HEK293 (cell line): Measurements from ENCODE around the gene CIB1.

Source experiments
- CTCF ChIA-PET: fragments of 350-600 bp; formaldehyde crosslinking; extraction: SDS; loops from one replicate; lab custom pipeline; 2021; ENCODE audit warnings: antibody characterized with exemption; lab: Yijun Ruan, JAX
- POLR2A ChIA-PET: fragments of 300-600 bp; formaldehyde crosslinking; extraction: SDS; loops from one replicate; lab custom pipeline; 2020; ENCODE audit warnings: antibody characterized with exemption, inconsistent platforms; lab: Yijun Ruan, JAX
- H3K27ac ChIP-seq: fragments of 200-500 bp; sonication (Bioruptor generic); 2 replicates; pipeline ENCODE4 v1.5.1; 2014; ENCODE audit warnings: low read depth, low read length, control low read depth, inconsistent platforms; ENCODE audit errors: extremely low read depth
- H3K36me3 ChIP-seq, 2 experiments: fragments of 200-500 bp in 1 of 2; sonication (Bioruptor generic) in 1 of 2; 1 replicate in 1 of 2; 2 replicates in 1 of 2; pipeline ENCODE4 v1.5.1; 2014 to 2017; ENCODE audit warnings: inconsistent platforms in 2 of 2, low read length in 2 of 2; ENCODE audit not compliant: control insufficient read depth in 2 of 2, insufficient read depth in 1 of 2
- H3K4me1 ChIP-seq: fragments of 200-500 bp; sonication (Bioruptor generic); 2 replicates; pipeline ENCODE4 v1.5.1; 2014; ENCODE audit warnings: mild to moderate bottlenecking, low read length, inconsistent platforms; ENCODE audit not compliant: control insufficient read depth, insufficient read depth
- H3K4me3 ChIP-seq: 2 replicates; pipeline ENCODE4 v1.5.1; 2011; ENCODE audit warnings: low read depth, mild to moderate bottlenecking, control low read depth, low read length, moderate library complexity
- H3K9me3 ChIP-seq: fragments of 200-500 bp; sonication (Bioruptor generic); 2 replicates; pipeline ENCODE4 v1.5.1; 2014; ENCODE audit warnings: low read depth, low read length, inconsistent platforms; ENCODE audit not compliant: control insufficient read depth, insufficient read depth
- GLI4 ChIP-seq: fragments of 450-650 bp; formaldehyde crosslinking; IDR thresholded peaks from 2 replicates; pipeline ENCODE4 v1.5.1; 2016; ENCODE audit warnings: missing biosample characterization, missing genetic modification characterization
- REPIN1 ChIP-seq: fragments of 450-650 bp; formaldehyde crosslinking; IDR thresholded peaks from 2 replicates; pipeline ENCODE4 v1.5.1; 2017; ENCODE audit warnings: missing biosample characterization, missing genetic modification characterization, low read depth
- TRIM28 ChIP-seq: IDR thresholded peaks from 2 replicates; pipeline ENCODE4 v1.6.1; 2011; ENCODE audit warnings: low read length, control low read depth, borderline replicate concordance
- ZBTB7A ChIP-seq: fragments of 450-650 bp; formaldehyde crosslinking; IDR thresholded peaks from 2 replicates; pipeline ENCODE4 v1.5.1; 2016; ENCODE audit warnings: low read depth, missing biosample characterization, missing genetic modification characterization
- ZFHX2 ChIP-seq: fragments of 450-650 bp; formaldehyde crosslinking; conservative IDR thresholded peaks from 2 replicates; pipeline ENCODE4 v1.5.1; 2016; ENCODE audit warnings: missing biosample characterization, missing genetic modification characterization
- ZFP3 ChIP-seq: fragments of 450-650 bp; formaldehyde crosslinking; IDR thresholded peaks from 2 replicates; pipeline ENCODE4 v1.5.1; 2016; ENCODE audit warnings: low read depth, missing biosample characterization, missing genetic modification characterization
- ZFP37 ChIP-seq: fragments of 450-650 bp; formaldehyde crosslinking; IDR thresholded peaks from 2 replicates; pipeline ENCODE4 v1.5.1; 2016; ENCODE audit warnings: missing biosample characterization, missing genetic modification characterization
- ZNF132 ChIP-seq: fragments of 450-650 bp; formaldehyde crosslinking; IDR thresholded peaks from 2 replicates; pipeline ENCODE4 v1.5.1; 2017; ENCODE audit warnings: missing biosample characterization, missing genetic modification characterization, borderline replicate concordance
- ZNF404 ChIP-seq: fragments of 450-650 bp; formaldehyde crosslinking; IDR thresholded peaks from 2 replicates; pipeline ENCODE4 v1.5.1; 2017; ENCODE audit warnings: missing biosample characterization, missing genetic modification characterization
- ZNF501 ChIP-seq: fragments of 450-650 bp; formaldehyde crosslinking; IDR thresholded peaks from 2 replicates; pipeline ENCODE4 v1.5.1; 2016; ENCODE audit warnings: missing biosample characterization, missing genetic modification characterization
- ZNF548 ChIP-seq: fragments of 450-650 bp; formaldehyde crosslinking; IDR thresholded peaks from 2 replicates; pipeline ENCODE4 v1.5.1; 2016; ENCODE audit warnings: missing biosample characterization, missing genetic modification characterization
- ZNF624 ChIP-seq: fragments of 450-650 bp; formaldehyde crosslinking; IDR thresholded peaks from 2 replicates; pipeline ENCODE4 v1.5.1; 2017; ENCODE audit warnings: missing biosample characterization, missing genetic modification characterization
- TF ChIP-seq, protein P1 (sequence below): fragments of 450-650 bp; formaldehyde crosslinking; IDR thresholded peaks from 2 replicates; pipeline ENCODE4 v1.5.1; 2017; ENCODE audit warnings: missing biosample characterization, missing genetic modification characterization
- TF ChIP-seq, protein P2 (sequence below): fragments of 450-650 bp; formaldehyde crosslinking; IDR thresholded peaks from 2 replicates; pipeline ENCODE4 v1.5.1; 2016; ENCODE audit warnings: missing biosample characterization, missing genetic modification characterization
- TF ChIP-seq, protein P3 (sequence below): fragments of 450-650 bp; formaldehyde crosslinking; IDR thresholded peaks from 2 replicates; pipeline ENCODE4 v1.5.1; 2016; ENCODE audit warnings: missing biosample characterization, missing genetic modification characterization
- TF ChIP-seq, protein P4 (sequence below): fragments of 450-650 bp; formaldehyde crosslinking; IDR thresholded peaks from 2 replicates; pipeline ENCODE4 v1.5.1; 2017; ENCODE audit warnings: missing biosample characterization, missing genetic modification characterization
- TF ChIP-seq, protein P5 (sequence below): fragments of 450-650 bp; formaldehyde crosslinking; IDR thresholded peaks from 2 replicates; pipeline ENCODE4 v1.5.1; 2016; ENCODE audit warnings: missing biosample characterization, missing genetic modification characterization

Gene CIB1

DNA sequence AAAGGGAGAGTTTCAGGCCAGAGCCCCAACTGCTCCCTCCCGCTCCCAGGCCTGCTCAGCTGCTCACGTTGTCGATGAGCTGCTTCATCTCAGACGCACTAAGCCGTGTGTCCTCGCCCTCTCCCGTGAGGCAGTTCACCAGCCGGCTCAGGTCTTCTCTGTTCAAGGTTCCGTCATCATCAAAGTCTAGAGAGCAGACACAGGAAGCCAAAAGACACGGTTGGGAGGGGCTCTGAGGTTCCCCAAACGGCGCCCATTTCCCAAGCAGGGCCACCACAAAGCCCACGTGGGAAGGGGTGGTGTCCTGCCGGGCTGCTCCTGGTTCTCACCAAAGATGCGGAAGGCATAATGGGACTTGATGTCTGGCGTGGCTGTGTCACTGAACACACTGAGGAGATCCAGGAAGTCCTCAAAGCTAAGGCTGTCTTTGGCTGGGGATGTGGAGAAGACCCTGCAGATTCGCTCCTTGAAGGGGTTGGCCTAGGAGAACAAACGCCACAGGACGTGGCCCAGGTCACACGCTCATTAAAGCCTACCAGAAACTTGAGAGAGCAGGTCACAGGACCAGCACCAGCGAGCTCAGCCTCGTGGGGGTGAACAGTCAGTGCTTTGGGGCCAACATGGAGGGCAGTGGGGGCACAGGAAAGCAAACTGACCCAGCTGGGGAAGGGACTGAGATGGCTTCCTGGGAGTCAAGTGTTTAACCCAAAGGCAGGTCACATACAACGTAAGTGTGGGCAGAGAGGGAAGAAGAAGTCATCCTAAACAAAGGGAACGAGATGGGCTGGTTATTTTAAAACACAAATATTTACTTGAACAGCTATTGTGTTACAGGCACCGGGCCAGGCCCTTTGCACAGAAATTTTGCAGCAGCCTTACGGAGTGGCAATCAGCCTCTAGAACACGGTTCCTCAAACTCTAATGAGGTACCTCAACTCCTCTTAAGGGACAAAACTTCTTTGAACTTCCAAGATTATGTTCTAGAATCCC is 2.4 kb downstream of the CIB1 start:
- H3K4me3 ChIP-seq: no peak overlapping the region
- H3K27ac ChIP-seq: no peak overlapping the region
- ChIA-PET CTCF (interaction anchor here (0.7 to 4.8 kb wide), 4 partner anchors 11 to 88 kb away, joined by 3 to 38 read pairs (median 4); no protein-coding TSS in a partner anchor), POLR2A (interaction anchor here (0.6 to 3.0 kb wide), 2 partner anchors 18 to 87 kb away, joined by 5 to 38 read pairs; partner anchors contain the start of gene TTLL13)
- TF ChIP-seq, protein P1, sequence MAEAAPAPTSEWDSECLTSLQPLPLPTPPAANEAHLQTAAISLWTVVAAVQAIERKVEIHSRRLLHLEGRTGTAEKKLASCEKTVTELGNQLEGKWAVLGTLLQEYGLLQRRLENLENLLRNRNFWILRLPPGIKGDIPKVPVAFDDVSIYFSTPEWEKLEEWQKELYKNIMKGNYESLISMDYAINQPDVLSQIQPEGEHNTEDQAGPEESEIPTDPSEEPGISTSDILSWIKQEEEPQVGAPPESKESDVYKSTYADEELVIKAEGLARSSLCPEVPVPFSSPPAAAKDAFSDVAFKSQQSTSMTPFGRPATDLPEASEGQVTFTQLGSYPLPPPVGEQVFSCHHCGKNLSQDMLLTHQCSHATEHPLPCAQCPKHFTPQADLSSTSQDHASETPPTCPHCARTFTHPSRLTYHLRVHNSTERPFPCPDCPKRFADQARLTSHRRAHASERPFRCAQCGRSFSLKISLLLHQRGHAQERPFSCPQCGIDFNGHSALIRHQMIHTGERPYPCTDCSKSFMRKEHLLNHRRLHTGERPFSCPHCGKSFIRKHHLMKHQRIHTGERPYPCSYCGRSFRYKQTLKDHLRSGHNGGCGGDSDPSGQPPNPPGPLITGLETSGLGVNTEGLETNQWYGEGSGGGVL (tag by site-specific recombination): no peak
- no peak for TF ChIP-seq ZFHX2
- TF ChIP-seq ZBTB7A (tag by site-specific recombination): no peak
- TF ChIP-seq ZNF501: no peak
- peaks cover 10 to 55% of the 10 kb centered on the region in 2 experiments; a peak in 2 of 3 replicates for H3K36me3 ChIP-seq
- no peaks in the 10 kb centered on the region for H3K4me1 ChIP-seq
- H3K9me3 ChIP-seq: no peaks in the 10 kb centered on the region

DNA sequence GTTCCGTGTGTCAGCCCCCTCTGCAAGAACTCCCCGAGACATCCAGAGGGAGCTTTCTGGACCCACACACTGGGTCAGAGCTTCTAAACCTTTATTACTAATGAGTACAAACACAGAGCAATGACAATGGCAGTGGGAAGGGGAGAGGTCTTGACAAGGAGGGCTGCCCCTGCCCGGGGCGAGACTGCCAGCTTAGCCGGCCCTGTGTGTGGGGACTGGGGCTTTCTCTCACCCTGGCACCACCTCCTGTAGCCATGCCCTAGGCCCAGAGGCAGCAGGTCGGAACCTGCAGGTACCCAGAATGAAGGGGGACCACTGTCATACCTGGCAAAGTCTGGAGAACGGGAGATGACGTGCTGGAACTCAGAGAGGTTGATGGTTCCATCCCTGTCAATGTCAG is 3.1 kb downstream of the CIB1 start:
- H3K4me1 ChIP-seq: peaks cover 4% of the 10 kb centered on the region; the same call in 1 of the 2 replicates
- H3K4me3 ChIP-seq: no peak overlapping the region
- CTCF ChIA-PET: interaction anchor here (4.8 kb wide), 1 partner anchor 10 kb away, joined by 38 read pairs; no protein-coding TSS in a partner anchor
- H3K36me3 ChIP-seq: peaks cover 10 to 58% of the 10 kb centered on the region in 2 experiments; a peak in 2 of 3 replicates
- no peak overlapping the region for H3K27ac ChIP-seq
- TF ChIP-seq, protein P2, sequence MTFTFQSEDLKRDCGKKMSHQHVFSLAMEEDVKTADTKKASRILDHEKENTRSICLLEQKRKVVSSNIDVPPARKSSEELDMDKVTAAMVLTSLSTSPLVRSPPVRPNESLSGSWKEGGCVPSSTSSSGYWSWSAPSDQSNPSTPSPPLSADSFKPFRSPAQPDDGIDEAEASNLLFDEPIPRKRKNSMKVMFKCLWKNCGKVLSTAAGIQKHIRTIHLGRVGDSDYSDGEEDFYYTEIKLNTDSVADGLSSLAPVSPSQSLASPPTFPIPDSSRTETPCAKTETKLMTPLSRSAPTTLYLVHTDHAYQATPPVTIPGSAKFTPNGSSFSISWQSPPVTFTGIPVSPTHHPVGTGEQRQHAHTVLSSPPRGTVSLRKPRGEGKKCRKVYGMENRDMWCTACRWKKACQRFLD (tag by site-specific recombination): no peak
- no peak for TF ChIP-seq TRIM28
- no peak for TF ChIP-seq ZNF548 (tag by site-specific recombination)
- TF ChIP-seq, all 188 proteins: peak for 0
- POLR2A ChIA-PET: no interaction called here
- no peaks in the 10 kb centered on the region for H3K9me3 ChIP-seq

DNA sequence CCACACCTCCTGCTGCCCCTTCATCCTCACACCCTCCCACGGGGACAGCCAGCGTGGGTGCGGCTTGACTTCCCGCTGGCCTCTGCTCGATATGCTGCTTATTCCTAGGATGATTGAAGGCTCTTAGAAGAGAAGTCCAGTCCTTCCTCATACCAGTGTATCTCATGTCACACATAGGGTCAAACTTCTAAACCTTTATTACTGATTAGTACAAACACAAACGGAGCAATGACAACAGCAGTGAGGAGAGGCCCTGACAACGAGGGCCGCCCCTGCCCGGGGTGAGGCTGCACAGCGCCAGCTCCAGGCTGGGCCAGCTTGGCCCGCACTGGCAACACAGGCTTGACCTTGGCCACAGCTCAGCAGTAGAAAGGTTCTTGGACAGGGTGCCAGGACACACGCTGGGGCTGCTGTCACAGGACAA is 3.7 kb downstream of the CIB1 start:
- CTCF ChIA-PET: interaction anchor here (4.8 kb wide), 1 partner anchor 9 kb away, joined by 38 read pairs; no protein-coding TSS in a partner anchor
- POLR2A ChIA-PET: no interaction called here
- Histone ChIP-seq H3K4me3 (no peak overlapping the region), H3K9me3 (no peaks in the 10 kb centered on the region), H3K27ac (no peak overlapping the region), H3K4me1 (peaks cover 6% of the 10 kb centered on the region; the same call in 1 of the 2 replicates), H3K36me3 (peaks cover 10 to 62% of the 10 kb centered on the region in 2 experiments; a peak in 2 of 3 replicates)
- TF ChIP-seq ZNF404 (no peak), GLI4 (no peak), ZNF132 (tag by site-specific recombination) (no peak), ZFP37 (tag by site-specific recombination) (no peak), ZFP3 (no peak), REPIN1 (tag by site-specific recombination) (no peak), ZNF624 (tag by site-specific recombination) (no peak)
- TF ChIP-seq, protein P3, sequence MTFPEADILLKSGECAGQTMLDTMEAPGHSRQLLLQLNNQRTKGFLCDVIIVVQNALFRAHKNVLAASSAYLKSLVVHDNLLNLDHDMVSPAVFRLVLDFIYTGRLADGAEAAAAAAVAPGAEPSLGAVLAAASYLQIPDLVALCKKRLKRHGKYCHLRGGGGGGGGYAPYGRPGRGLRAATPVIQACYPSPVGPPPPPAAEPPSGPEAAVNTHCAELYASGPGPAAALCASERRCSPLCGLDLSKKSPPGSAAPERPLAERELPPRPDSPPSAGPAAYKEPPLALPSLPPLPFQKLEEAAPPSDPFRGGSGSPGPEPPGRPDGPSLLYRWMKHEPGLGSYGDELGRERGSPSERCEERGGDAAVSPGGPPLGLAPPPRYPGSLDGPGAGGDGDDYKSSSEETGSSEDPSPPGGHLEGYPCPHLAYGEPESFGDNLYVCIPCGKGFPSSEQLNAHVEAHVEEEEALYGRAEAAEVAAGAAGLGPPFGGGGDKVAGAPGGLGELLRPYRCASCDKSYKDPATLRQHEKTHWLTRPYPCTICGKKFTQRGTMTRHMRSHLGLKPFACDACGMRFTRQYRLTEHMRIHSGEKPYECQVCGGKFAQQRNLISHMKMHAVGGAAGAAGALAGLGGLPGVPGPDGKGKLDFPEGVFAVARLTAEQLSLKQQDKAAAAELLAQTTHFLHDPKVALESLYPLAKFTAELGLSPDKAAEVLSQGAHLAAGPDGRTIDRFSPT (tag by site-specific recombination): no peak
- TF ChIP-seq, protein P4, sequence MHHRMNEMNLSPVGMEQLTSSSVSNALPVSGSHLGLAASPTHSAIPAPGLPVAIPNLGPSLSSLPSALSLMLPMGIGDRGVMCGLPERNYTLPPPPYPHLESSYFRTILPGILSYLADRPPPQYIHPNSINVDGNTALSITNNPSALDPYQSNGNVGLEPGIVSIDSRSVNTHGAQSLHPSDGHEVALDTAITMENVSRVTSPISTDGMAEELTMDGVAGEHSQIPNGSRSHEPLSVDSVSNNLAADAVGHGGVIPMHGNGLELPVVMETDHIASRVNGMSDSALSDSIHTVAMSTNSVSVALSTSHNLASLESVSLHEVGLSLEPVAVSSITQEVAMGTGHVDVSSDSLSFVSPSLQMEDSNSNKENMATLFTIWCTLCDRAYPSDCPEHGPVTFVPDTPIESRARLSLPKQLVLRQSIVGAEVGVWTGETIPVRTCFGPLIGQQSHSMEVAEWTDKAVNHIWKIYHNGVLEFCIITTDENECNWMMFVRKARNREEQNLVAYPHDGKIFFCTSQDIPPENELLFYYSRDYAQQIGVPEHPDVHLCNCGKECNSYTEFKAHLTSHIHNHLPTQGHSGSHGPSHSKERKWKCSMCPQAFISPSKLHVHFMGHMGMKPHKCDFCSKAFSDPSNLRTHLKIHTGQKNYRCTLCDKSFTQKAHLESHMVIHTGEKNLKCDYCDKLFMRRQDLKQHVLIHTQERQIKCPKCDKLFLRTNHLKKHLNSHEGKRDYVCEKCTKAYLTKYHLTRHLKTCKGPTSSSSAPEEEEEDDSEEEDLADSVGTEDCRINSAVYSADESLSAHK (tag by site-specific recombination): no peak
- TF ChIP-seq, protein P2 (tag by site-specific recombination): no peak
- TF ChIP-seq, protein P5, sequence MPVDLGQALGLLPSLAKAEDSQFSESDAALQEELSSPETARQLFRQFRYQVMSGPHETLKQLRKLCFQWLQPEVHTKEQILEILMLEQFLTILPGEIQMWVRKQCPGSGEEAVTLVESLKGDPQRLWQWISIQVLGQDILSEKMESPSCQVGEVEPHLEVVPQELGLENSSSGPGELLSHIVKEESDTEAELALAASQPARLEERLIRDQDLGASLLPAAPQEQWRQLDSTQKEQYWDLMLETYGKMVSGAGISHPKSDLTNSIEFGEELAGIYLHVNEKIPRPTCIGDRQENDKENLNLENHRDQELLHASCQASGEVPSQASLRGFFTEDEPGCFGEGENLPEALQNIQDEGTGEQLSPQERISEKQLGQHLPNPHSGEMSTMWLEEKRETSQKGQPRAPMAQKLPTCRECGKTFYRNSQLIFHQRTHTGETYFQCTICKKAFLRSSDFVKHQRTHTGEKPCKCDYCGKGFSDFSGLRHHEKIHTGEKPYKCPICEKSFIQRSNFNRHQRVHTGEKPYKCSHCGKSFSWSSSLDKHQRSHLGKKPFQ: no peak
